CD4-positive, alpha-beta T cell treated with Interleukin-4 for 1 hour (primary cell): Measurements from ENCODE around the gene TMEM266.

Experiments used
- DNase-seq, 2 donors: peaks; one replicate each; pipeline ENCODE4 v3.0.0-alpha.2; 2020 to 2022

The TMEM266 gene

GRCh38 chr15:76189106-76189505 lies 129.3 kb downstream of the TMEM266 start:
- DNase-seq: no peak

GRCh38 chr15:76190070-76190564 lies 130.3 kb downstream of the TMEM266 start:
- no peak for DNase-seq

- DNase-seq: peak; percentile 54 to 55
These were observed 131.2 kb downstream of the TMEM266 start for GRCh38 chr15:76190751-76191538.

GRCh38 chr15:76191539-76192244 lies 131.9 kb downstream of the TMEM266 start:
- no peak for DNase-seq

GRCh38 chr15:76192715-76193114 lies 132.9 kb downstream of the TMEM266 start:
- DNase-seq: no peak

GRCh38 chr15:76193934-76194333 lies 134.1 kb downstream of the TMEM266 start:
- DNase-seq: no peak

GRCh38 chr15:76195506-76196268 lies 135.9 kb downstream of the TMEM266 start:
- DNase-seq: no peak

GRCh38 chr15:76196269-76197231 lies 136.8 kb downstream of the TMEM266 start:
- DNase-seq: no peak

- DNase-seq: no peak
These were observed 138.1 kb downstream of the TMEM266 start for GRCh38 chr15:76197703-76198455.

- DNase-seq: no peak
These were observed 138.8 kb downstream of the TMEM266 start for GRCh38 chr15:76198456-76199105.

GRCh38 chr15:76199106-76200082 lies 139.6 kb downstream of the TMEM266 start:
- DNase-seq: no peak

- DNase-seq: no peak
These were observed 140.3 kb downstream of the TMEM266 start for GRCh38 chr15:76200083-76200465.

GRCh38 chr15:76200641-76201105 lies 140.9 kb downstream of the TMEM266 start:
- no peak for DNase-seq

- DNase-seq: no peak
These were observed 141.9 kb downstream of the TMEM266 start for GRCh38 chr15:76201536-76202255.

GRCh38 chr15:76203346-76204108 lies 143.7 kb downstream of the TMEM266 start:
- no peak for DNase-seq

GRCh38 chr15:76204109-76204845 lies 144.5 kb downstream of the TMEM266 start:
- DNase-seq: no peak

GRCh38 chr15:76204916-76205460 lies 145.2 kb downstream of the TMEM266 start:
- DNase-seq: peak in 1 of 2 donors; percentile 8
